HG02759 (cell line): ENCODE data around the gene ZNF638.

Source experiments
- ATAC-seq: cut with Tn5 transposase; IDR thresholded peaks from one replicate; pipeline ENCODE4 v1.9.1; 2021; ENCODE audit warnings: mild to moderate bottlenecking, moderate library complexity; ENCODE audit not compliant: unreplicated experiment

ZNF638 gene

DNA sequence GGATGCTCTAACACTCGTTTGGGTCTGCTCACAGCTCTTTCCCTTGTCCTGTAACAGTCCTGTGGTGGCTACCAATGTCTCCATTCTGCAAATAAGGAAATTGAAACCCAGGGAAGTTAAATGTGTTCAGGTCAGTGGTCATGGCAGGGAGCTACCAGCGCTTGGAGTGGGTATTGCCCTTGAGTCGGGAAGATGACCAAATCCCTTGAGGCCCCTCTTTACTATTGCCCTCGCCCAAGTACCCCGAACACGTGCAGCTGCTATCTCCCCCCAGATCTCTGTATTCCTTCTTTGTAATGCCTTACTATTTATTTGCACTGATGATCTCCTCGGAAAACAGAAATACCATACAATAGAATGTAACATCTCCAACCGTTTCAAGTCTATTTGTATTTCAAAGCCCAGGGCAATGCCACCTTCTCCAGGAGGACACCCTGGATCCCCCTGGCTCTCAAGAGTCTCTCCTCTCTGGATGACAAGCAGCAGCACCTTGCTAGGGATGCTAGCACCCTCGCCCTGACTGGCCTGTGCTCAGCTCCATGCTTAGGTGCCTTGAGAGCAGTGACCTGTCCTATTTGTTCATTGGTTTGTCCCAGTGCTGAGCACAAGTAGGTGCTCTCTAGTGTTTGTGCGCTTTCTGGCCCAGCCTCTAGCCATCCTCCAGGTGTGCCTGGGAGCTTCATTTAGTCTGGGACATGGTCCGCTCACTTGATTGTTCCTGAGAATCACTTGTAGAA is 136.9 kb downstream of the ZNF638 start:
- ATAC-seq, result no peak

DNA sequence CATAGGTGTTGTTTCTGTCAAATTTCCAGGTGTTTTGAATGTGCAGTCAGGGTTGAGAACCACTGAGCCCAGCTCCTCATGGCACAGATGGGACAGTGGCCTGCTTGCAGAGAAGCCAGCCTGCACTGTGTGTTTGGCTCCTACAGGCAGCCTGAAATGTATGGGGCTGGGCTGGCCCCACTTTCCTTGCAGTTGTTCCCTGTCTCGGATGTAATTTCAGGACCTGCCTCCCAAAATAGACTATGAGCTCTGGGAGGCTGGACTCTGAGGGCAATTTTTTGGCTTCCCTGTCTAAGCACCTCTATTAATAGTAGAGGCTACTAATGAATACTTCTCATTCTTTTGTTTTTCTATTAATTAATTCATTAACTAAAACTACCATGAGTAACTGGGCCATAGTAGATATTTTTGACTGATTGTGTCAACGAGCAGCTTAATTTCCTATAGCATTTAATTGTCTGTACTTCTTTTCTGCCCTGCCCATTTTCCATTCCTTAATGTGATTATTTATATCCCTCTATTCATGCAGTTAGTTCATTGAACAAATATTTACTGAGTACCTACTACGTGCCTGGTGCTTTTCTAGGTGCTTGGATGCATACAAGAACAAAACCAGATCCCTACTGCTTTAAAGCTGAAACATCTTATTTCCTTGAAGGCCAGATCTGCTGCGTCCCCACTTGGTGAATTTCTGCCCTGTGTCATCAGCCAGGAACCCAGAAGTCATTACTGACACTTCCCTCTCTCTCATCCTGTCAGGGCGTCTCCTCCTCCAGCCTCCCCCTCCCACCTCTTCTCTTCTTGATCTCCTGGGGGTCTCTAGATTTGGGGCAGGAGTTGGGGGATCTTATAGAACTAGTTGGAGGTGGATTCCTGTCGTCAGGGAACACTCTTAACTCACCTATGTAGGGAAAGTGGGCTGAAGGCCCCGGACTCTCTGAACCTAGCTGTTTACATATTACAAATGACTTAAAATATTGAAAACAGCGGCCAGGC is 138.1 kb downstream of the ZNF638 start:
- ATAC-seq, result no peak

DNA sequence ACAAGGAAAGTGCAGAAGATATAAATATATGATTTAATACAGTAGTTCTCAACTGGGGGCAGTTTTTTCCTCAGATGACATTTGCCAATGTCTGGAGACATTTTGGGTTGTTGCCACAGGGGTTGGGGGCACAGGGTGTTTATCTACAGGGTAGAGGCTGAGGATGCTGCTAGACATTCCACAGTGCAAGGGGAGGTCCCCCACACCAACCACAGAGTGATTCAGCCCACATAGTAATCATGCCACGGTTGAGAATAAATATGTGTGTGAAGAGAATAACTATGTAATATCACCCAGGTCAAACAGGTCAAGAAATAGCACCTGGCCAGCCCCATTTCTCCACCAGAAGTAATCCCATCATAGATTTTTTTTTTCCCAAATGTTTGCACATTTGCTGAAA is 139.7 kb downstream of the ZNF638 start:
- no peak for ATAC-seq

DNA sequence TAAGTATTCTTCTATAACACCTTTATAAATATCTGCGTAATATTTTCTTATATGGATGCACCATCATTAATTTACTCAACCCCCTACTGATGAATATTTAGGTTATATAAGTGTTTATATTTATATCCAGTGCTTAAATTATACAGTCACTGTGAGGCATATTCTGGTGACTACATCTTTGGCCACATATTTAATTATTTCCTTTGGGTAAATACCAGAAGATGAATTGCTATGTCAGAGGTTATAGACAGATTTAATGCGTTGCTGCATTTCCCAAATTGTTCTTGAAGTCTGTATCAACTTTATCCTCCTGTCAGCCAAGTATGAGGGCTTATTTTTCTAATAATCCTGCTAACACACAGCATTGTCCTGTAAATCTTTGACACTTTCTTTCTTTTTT is 140.4 kb downstream of the ZNF638 start:
- ATAC-seq, result no peak

DNA sequence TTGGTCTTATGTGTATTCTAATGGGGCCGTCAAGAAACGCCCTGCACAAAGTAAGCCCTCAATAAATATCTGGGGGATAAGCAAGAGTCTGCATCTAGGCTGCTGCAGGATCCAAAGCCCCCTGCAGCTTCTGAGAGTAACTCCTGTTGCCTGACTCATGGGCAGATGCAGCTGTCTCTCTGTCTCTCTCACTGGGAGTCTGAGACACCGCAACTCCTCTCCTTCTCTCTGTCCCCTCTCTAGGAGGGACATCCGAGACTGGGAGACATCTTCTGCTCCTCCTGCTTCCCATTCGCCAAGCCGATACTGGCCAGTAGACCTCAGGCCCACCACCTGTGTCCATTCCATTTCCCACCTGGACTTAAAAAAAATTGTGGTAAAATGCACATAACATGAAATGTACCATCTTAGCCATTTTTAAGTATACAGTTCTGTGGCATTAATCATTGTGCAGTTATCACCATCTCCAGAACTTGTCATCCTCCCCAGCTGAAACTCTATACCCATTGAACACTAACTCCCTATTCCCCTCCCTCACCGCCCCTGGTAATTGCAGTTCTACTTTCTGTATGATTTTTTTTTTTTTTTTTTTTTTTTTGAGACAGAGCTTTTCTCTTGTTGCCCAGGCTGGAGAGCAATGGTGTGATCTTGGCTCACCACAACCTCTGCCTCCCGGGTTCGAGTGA is 141.9 kb downstream of the ZNF638 start:
- ATAC-seq, result no peak

DNA sequence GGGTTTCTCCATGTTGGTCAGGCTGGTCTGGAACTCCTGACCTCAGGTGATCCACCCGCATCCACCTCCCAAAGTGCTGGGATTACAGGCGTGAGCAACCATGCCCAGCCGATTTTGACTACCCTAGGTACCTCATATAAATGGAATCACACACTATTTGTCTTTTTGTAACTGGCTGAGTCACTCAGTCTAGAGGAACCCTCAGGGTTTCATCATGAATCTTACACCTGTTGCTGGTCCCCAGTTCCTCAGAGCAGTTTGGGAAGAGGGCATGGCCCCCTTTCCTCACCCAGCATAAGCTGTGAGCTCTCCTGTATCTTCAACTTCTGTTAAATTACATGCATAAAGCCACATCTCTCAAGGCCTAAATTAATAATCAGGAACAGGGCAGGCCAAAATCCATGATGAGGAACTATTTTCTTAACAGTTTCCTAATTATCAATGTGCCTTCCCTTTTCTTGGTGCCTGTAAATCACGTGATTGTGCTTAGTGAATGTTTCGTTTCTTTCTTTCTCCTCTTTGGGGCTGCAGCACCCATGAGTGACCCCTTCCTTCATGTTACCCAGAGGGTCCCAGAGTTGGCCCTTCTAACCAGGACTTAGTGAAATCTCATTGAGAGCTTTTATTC is 142.6 kb downstream of the ZNF638 start:
- ATAC-seq, result no peak

DNA sequence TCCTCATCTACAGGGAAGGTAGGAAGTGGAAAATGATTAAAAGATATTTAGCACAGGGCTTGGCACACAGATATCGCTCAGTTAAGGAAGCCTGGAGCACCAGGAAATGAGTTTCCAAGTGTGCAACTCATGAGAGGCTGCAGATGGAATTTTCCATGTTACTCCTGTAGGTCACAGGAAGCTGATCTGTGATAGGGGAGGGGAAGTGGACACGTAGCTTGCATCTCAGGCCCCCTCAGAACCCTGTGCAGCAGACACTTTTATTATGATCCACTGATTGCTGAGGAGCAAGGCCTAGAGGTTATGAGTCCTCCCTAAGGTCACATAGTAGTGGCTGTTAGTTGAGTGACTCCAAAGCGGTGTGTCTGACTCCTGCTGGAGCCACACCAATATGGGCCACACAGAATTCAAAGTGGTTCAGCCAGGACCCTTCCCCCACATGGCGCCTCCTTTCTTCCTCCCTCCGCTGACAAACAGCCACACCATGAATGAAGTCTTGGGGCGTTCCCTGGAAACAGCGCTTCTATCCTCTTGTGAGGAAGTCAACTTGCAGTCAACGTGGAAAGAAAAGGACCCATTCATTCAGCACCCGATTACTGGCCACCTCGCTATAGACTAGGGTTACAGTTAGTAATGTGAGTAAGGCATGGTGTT is 143.3 kb downstream of the ZNF638 start:
- no peak for ATAC-seq

DNA sequence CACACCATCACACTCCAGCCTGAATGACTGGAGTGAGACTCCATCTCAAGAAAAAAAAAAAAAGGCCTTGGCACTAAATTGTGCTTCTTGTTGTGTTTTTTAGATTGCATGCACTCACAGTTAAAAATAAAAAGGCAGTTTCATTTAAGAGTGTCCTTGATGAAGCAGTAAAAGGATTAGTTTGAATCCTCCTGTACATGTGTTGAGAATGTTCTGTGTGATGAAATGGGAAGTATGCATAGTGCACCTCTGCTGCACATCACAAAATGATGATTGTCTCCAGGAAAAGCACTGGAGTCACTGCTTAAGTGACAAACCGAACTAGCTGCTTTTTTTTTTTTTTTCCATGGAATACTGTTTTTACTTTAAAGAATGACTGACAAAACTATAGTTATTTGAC is 144.9 kb downstream of the ZNF638 start:
- ATAC-seq, result no peak

DNA sequence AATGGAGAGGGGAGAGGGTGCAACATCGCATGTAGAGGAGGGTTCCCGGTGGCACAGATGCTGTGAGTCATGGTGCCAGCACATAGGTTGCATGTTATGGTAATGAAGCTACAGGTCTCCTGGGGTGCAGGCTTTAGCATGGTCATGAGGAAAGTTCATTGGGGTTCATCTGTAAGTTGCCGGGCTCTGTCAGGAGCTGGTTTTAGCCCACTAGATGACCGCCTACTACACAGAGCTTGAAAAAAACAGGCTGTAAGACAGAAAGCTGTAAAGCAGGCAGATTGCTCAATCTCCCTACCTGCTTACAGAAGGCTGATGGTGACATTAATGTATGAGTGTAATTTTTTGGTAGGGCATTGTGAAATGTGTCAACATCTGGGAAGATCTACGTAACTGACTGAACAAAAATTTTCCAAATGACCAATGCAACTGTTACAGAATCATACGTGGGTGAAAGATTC is 145.7 kb downstream of the ZNF638 start:
- no peak for ATAC-seq

DNA sequence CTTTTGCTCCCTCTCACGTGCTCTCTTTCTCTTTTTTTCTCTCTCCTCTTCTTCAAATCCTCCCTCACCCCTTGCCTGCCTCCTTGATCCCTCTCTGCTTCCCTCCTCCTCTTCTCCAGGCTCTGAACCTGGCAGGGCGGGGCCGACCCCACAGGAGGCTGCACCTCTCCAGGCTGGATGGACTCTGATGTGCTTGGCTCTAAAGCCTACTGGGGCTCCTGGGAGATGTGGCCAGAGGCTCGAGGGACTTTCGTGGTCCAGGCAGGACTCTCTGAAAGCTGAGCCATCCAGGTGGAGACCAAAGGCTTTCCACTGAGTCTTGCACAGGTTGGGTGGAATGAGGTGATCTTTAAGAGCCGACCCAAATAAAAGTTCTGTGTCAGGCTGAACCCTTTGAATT is 147.2 kb downstream of the ZNF638 start:
- no peak for ATAC-seq

DNA sequence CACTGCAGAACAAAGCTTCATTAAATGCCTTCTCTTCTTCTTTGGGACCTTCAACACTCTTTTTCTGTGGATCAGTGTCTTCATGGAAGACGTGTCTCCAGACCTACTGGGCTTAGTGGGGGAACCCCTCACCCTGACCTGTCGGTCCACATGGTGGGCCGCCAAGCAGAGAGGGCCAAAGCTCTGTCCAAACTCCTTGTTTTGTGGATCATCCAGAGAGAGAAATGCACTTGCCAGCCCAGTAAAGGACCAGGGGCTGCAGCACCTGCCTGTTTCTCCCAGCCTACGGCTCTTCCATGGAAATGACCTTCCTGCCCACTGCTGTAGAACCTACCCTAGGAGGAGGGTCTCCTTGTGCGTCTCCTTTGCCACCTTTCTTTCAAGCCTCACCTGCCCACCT is 147.7 kb downstream of the ZNF638 start:
- ATAC-seq, result no peak

DNA sequence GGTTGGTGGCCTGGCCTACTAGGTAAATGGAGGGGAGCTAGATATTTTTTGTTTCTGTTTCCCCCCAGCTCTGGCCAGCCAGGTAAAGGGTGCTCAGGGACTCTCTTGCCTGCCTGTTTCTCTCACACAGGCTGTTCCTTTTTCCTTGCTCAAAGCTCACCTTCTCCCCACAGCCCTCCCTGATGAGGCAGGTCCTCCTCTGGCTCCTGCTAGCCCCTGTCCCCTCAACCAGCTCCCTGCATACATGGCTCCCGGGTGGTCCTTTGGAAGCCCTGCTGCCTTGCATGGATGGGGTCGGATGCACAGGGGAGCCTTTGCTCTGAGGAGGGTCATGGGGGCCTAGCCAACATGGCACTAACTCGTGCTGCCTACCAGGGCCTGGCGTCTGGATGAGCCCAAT is 149.5 kb downstream of the ZNF638 start:
- no peak for ATAC-seq

DNA sequence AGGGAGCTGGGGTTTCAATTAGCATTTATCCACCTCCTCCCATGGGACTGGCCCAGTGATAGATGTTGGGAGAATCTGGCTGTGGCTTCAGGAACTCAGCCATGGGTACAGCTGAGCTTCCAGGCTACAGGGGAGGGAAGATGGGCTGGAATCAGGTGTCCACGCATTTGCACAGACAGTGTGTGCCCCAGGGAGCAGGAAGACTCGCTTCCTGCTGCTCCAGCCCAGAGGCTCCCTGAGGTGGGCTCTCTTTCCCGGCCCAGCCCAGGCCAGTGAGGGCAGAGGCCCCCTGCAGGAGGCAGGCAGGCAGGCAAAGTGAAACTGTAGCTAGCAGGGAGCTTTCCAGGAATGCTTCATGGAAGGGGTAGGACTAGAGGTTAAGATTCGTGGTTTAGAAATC is 150.5 kb downstream of the ZNF638 start:
- ATAC-seq, result no peak

DNA sequence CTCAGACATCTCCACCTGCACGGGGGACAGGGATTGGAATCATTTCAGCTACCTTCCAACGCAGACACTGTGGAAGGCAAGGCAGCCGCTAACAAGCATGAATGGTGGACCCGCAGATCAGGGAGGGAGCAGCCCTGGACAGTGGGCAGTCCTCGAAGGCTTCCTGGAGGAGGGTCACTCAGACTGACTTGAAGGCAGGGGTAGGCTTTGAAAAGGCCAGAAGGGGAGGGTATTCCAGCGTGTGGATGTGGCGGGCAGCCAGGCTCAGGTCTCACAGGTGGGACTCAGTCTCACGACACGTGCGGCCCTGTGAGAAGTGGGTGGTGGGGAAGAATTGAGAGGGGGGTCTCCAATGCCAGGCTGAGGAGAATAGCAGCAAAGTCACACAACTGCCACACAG is 151.7 kb downstream of the ZNF638 start:
- ATAC-seq, result no peak

DNA sequence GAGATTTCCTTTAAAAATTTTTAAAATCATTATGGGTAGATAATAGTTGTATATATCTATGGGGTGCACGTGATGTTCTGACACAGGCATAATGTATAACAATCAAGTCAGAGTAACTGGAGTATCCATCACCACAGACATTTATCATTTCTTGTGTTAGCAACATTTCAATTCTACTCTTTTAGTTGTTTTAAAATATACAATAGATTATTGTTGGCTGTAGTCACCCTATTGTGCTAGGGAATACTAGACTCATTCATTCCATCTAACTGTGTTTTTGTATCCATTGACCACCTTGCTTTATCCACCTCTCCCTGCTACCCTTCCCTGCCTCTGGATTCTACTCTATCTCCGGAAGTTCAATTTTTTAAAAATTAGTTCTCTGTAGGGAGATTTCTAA is 152.8 kb downstream of the ZNF638 start:
- ATAC-seq, result no peak
